GM21717 (cell line): Measurements from ENCODE around the gene NOD2.

Experiments
- ATAC-seq: cut with Tn5 transposase; IDR thresholded peaks from one replicate; pipeline ENCODE4 v1.9.1; 2021; ENCODE audit warnings: mild to moderate bottlenecking, moderate library complexity; ENCODE audit not compliant: unreplicated experiment

Gene NOD2

GRCh38 chr16:50712560-50712898 lies 19.1 kb downstream of the NOD2 start:
- no peak for ATAC-seq

- no peak for ATAC-seq
Measured at GRCh38 chr16:50712956-50713355, 19.6 kb downstream of the NOD2 start.

GRCh38 chr16:50717091-50717490 lies 23.7 kb downstream of the NOD2 start:
- no peak for ATAC-seq

DNA sequence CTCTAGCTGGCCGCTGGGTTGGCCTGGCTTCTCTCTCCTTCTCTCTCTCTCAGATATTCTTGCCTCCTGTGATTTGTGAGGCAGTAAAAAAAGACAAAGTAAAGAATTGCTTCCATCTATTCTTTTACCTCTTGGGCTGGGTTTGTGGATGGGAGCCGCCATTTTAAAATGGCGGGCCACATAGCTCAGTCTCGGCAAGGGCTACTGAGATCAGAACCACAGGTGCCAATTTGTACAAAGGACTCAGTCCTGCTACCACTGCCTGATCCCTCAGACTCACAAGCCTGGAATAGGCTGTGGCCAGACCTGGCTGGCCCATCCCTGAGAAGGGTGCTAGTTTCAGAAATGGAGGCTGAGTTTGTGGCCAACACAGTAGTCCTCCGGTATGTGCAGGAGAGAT lies 24.1 kb downstream of the NOD2 start:
- ATAC-seq, result no peak

DNA sequence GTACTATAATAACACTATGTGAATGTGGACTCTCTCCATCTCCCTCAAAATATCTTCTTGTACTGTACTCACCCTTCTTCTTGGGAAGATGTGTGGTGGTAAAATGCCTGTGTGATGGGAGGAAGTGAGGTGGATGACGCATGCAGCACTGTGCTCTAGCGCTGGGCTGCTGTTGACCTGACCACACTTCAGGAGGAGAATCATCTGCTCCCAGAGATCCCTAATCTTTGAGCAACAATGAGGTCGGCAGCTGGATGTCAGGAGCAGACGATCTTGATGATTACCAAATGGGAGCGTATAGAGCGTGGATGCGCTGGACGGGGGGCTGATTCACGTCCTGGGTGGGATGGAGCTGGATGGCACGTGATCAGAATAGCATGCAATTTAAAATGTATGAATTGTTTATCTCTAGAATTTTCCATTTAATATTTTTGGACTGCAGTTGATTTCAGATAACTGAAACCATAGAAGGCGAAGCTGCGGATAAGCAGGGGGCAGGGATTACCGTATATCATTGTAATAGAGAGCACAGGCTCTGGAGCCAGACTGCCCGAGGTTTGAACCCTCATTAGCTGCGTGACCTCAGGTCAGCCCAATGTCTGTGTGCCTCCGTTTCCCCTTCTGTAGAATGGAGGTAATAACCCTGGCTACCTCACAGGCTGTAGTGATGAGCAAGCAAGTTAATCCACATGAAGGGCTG lies 24.8 kb downstream of the NOD2 start:
- no peak for ATAC-seq

- ATAC-seq, result no peak
Measured at GRCh38 chr16:50718761-50719400, 25.5 kb downstream of the NOD2 start.

DNA sequence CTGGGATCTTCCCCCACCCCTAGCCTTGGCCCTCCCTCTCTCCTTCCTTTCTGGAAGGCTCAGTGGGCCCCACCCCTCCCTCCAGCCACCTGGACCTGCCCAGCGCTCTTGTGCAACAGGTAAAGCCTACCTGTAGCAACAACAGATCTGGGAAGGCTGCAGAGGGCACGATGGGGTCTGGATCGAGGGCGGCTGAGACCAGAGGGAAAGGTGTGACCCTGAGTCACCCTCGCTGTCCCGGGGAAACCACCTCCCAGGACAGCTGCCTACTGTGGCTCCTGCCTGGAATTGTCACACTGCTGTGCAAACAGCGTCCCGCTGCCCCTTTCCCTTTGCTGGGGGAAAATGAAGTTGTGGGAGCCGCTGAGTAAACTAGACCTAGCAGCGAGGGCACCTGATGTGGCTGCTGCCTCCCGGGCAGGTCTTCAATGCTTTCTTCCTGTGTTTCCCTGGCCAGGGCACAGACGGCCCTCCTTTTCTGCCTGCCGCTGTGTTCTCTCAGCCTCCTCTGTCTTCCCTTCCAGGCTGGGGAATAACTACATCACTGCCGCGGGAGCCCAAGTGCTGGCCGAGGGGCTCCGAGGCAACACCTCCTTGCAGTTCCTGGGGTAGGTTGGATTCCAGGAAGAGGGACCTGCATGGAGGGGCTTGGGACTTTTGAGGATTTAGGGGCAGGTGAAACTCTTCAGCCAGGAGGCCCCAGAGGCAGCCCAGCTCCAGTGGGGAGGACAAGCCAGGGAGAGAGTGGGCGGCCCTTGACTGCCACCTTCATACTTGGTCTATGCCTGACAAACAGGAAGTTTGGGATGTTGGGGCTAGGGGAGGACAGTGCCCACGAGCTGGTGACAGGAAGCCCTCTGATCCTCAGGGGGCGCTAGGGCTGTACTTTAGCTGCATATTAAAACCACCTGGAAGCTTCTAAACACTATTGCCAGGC lies 26.3 kb downstream of the NOD2 start:
- no peak for ATAC-seq

GRCh38 chr16:50721549-50722404 lies 28.4 kb downstream of the NOD2 start:
- no peak for ATAC-seq

DNA sequence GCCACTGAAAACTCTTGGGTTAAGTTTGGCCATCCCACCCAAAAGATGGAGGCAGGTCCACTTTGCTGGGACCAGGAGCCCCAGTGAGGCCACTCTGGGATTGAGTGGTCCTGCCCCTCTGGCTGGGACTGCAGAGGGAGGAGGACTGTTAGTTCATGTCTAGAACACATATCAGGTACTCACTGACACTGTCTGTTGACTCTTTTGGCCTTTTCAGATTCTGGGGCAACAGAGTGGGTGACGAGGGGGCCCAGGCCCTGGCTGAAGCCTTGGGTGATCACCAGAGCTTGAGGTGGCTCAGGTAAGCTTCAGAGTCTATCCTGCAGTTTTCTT lies 29.0 kb downstream of the NOD2 start:
- no peak for ATAC-seq

DNA sequence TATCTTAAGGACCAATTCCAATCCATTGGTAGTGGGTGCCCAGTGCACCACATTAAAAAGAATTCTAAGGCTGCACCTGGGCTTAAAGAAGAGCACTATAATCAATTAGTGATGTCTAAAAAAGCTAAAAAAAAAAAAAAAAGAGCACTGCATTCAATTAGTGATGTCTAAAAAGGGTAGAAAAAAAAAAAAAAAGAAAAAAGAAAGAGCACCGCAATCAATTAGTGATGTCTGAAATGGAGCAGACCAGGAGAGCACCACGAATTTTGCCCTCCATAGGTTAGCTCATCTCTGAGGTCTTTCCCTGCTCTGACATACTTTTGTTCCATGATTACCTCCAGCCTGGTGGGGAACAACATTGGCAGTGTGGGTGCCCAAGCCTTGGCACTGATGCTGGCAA lies 29.6 kb downstream of the NOD2 start:
- no peak for ATAC-seq

- no peak for ATAC-seq
Measured at GRCh38 chr16:50724306-50724705, 30.9 kb downstream of the NOD2 start.

- no peak for ATAC-seq
Measured at GRCh38 chr16:50731130-50731988, 38.0 kb downstream of the NOD2 start.

- ATAC-seq, result no peak
Measured at GRCh38 chr16:50731989-50732832, 38.8 kb downstream of the NOD2 start.

- no peak for ATAC-seq
Measured at GRCh38 chr16:50733468-50733867, 40.1 kb downstream of the NOD2 start.

DNA sequence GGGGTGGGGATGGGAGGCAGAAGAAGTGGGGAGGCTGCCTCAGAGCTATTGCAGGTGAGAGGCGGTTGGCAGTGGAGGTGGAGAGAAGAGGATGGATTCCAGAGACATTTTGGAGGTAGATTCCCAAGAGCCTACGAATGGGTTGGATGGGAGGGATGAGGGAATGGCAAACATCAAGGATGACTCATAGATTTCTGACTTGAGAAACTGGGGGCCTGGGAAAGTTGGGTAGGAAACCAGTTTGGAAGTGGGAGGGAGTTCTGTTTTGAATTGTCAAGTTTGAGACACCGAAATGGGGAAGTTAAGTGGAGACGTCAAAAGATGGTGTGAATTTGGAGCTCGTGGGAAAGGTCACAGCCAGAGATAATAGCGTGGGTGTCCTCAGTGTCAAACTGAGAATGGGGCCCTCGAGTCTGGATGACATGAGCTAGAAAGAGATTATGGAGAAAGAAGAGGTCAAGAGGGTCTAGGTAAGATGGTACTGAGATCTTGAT lies 42.3 kb downstream of the NOD2 start:
- peak; percentile 41 for ATAC-seq

- ATAC-seq, result no peak
Measured at GRCh38 chr16:50736448-50736847, 43.0 kb downstream of the NOD2 start.

DNA sequence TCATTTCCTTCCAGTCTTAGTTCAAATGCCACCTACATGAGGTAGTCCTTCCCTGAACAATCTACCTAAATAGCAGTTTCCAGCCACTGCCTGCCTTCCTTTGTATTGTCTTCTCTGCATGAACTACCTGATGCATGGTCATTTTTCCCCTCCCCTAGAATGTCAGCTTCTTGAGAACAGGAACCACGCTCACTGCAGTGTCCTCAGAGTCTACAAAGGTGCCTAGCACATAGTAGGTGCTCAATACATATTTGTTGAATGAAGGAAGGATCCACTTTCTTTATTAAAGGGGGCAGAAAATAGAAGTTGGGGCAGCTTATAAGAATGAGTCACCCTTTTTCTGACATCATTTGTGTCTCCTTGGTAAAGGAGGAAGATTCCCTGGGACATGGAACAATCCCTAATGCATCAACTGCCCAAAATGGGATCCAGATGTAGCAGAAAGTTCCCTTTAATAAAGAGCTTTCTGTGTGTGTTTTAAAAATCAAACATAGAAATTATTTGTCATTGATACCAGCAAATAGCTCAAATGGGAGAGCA lies 44.1 kb downstream of the NOD2 start:
- ATAC-seq, result no peak

DNA sequence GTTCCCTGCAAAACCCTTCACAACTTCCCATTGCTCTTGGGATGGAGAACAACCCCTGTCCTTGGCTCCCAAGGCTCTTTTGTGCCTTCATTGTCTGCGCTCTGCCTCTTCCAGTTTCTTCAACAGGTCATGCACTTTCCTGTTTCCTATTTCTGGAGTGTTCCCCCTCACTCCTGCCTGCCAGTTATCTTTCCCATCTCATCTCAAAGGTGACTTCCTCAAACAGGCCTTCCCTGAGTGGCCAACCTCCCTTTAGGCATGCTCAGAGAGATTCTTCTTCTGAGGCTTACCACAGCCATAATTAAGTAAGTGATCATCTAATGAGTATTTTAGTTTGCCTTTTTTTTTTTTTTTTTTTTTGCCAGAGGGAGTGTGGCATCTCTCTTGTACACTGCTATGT lies 45.6 kb downstream of the NOD2 start:
- no peak for ATAC-seq

GRCh38 chr16:50740736-50741135 lies 47.3 kb downstream of the NOD2 start:
- ATAC-seq, result no peak
